ENCODE results near the gene HYAL3. TPM values are rescaled to one million over a fixed set of nuclear protein-coding genes. Genes with fewer than 3 reads are reported as not detected.

Gene HYAL3
- total and polyA plus RNA-seq, 2 of the 13 experiments (the other 11 are each of a cell fraction or from before 2014, with no cell fraction given), result 5.5 to 10.4 TPM

GRCh38 chr3:50268703-50269451 lies 30.3 kb downstream of the HYAL3 start, which contains the start of gene SEMA3B (continued):
- no peak; the same call in 1 of the 2 replicates for TF ChIP-seq KAT7 (CRISPR knock-in tag; IDR thresholded peaks at IDR 0.05; ENCODE audit: borderline replicate concordance)
- TF ChIP-seq, protein P1, sequence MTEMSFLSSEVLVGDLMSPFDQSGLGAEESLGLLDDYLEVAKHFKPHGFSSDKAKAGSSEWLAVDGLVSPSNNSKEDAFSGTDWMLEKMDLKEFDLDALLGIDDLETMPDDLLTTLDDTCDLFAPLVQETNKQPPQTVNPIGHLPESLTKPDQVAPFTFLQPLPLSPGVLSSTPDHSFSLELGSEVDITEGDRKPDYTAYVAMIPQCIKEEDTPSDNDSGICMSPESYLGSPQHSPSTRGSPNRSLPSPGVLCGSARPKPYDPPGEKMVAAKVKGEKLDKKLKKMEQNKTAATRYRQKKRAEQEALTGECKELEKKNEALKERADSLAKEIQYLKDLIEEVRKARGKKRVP (CRISPR knock-in tag; IDR thresholded peaks at IDR 0.05), result no peak
- TF ChIP-seq CEBPB (IDR thresholded peaks at IDR 0.05; ENCODE audit: borderline replicate concordance, low read depth, low read length), result no peak
- TF ChIP-seq PAF1 (CRISPR knock-in tag; IDR thresholded peaks at IDR 0.05), result no peak
- TF ChIP-seq CBX2 (IDR thresholded peaks at IDR 0.05; ENCODE audit: low read depth, low read length), result no peak
- TF ChIP-seq CBX2 (CRISPR knock-in tag; IDR thresholded peaks at IDR 0.05; ENCODE audit: low read depth), result no peak
- TF ChIP-seq MIER2 (CRISPR knock-in tag; IDR thresholded peaks at IDR 0.05), result no peak
- TF ChIP-seq ZSCAN21 (CRISPR knock-in tag; IDR thresholded peaks at IDR 0.05; ENCODE audit: borderline replicate concordance), result no peak
- TF ChIP-seq, protein P2, sequence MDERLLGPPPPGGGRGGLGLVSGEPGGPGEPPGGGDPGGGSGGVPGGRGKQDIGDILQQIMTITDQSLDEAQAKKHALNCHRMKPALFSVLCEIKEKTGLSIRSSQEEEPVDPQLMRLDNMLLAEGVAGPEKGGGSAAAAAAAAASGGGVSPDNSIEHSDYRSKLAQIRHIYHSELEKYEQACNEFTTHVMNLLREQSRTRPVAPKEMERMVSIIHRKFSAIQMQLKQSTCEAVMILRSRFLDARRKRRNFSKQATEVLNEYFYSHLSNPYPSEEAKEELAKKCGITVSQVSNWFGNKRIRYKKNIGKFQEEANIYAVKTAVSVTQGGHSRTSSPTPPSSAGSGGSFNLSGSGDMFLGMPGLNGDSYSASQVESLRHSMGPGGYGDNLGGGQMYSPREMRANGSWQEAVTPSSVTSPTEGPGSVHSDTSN (CRISPR knock-in tag; IDR thresholded peaks at IDR 0.05), result no peak
- TF ChIP-seq SP140L (CRISPR knock-in tag; IDR thresholded peaks at IDR 0.05; ENCODE audit: borderline replicate concordance), result no peak
- no peak for TF ChIP-seq ZNF775 (CRISPR knock-in tag; IDR thresholded peaks at IDR 0.05; ENCODE audit: borderline replicate concordance)
- TF ChIP-seq GRHL1 (CRISPR knock-in tag; conservative IDR thresholded peaks at IDR 0.05), result no peak
- TF ChIP-seq MEIS2 (CRISPR knock-in tag; IDR thresholded peaks at IDR 0.05), result no peak; the same call in 1 of the 2 replicates
- no peak for TF ChIP-seq ADNP (CRISPR knock-in tag; IDR thresholded peaks at IDR 0.05)
- peak; percentile 36; the same call in 1 of the 2 replicates for TF ChIP-seq MYC (CRISPR knock-in tag; IDR thresholded peaks at IDR 0.05; ENCODE audit: borderline replicate concordance)
- TF ChIP-seq AKAP8 (CRISPR knock-in tag; IDR thresholded peaks at IDR 0.05), result no peak
- TF ChIP-seq AGO1 (IDR thresholded peaks at IDR 0.05; ENCODE audit: low read depth, low read length, poor library complexity, severe bottlenecking), result peak; percentile 50
- peak; percentile 99 for TF ChIP-seq PATZ1 (CRISPR knock-in tag; IDR thresholded peaks at IDR 0.05)
- peak; percentile 62; the same call in 1 of the 2 replicates for TF ChIP-seq ZNF317 (CRISPR knock-in tag; IDR thresholded peaks at IDR 0.05)
- no peak for TF ChIP-seq ZEB1 (IDR thresholded peaks at IDR 0.05; ENCODE audit: insufficient replicate concordance, low read depth)
- TF ChIP-seq ZSCAN25 (CRISPR knock-in tag; IDR thresholded peaks at IDR 0.05), result 0 out of 2 replicates have a peak, but pooled peaks have one; percentile 29
- no peak for TF ChIP-seq ZSCAN12 (CRISPR knock-in tag; IDR thresholded peaks at IDR 0.05)
